DOHH2 (cell line): ENCODE results near the gene PTP4A2.

Source experiments
- H3F3A ChIP-seq: fragments of 200-600 bp; sonication (generic), shearing (Covaris generic); 2 replicates; pipeline ENCODE4 v1.6.0; 2016; ENCODE audit warnings: antibody characterized with exemption, mild to moderate bottlenecking; ENCODE audit not compliant: control insufficient read depth, insufficient read depth
- H3K27ac ChIP-seq: fragments of 200-600 bp; sonication (generic); 2 replicates; pipeline ENCODE4 v1.5.1; 2014; ENCODE audit warnings: low read depth, mild to moderate bottlenecking, low read length, moderate library complexity
- H3K27me3 ChIP-seq: fragments of 200-600 bp; sonication (generic); 2 replicates; pipeline ENCODE4 v1.6.1; 2014; ENCODE audit warnings: mild to moderate bottlenecking, low read length, mixed read lengths; ENCODE audit not compliant: control insufficient read depth
- H3K36me3 ChIP-seq: fragments of 200-600 bp; sonication (generic); 2 replicates; pipeline ENCODE4 v1.6.1; 2014; ENCODE audit warnings: mild to moderate bottlenecking, low read length, moderate library complexity, mixed read lengths; ENCODE audit not compliant: control insufficient read depth
- H3K4me1 ChIP-seq: fragments of 200-600 bp; sonication (generic); 2 replicates; pipeline ENCODE4 v1.6.1; 2014; ENCODE audit warnings: mild to moderate bottlenecking, low read length, mixed read lengths; ENCODE audit not compliant: control insufficient read depth
- H3K4me2 ChIP-seq: fragments of 200-600 bp; sonication (generic); 2 replicates; pipeline ENCODE4 v1.6.0; 2014; ENCODE audit warnings: mild to moderate bottlenecking, low read length, moderate library complexity
- H3K4me3 ChIP-seq: fragments of 200-600 bp; sonication (generic); 2 replicates; pipeline ENCODE4 v1.5.1; 2014; ENCODE audit warnings: mild to moderate bottlenecking, low read length, mixed read lengths
- H3K79me2 ChIP-seq: fragments of 200-600 bp; sonication (generic); 2 replicates; pipeline ENCODE4 v1.6.1; 2014; ENCODE audit warnings: mild to moderate bottlenecking, low read length, mixed read lengths; ENCODE audit not compliant: control insufficient read depth
- H3K9me2 ChIP-seq: fragments of 200-600 bp; sonication (generic); replicated peaks from 2 replicates; pipeline ENCODE4 v1.6.1; 2014; ENCODE audit warnings: mild to moderate bottlenecking, low read length, mixed read lengths; ENCODE audit not compliant: control insufficient read depth
- H3K9me3 ChIP-seq: fragments of 200-600 bp; sonication (generic); 2 replicates; pipeline ENCODE4 v1.6.1; 2014; ENCODE audit warnings: antibody characterized with exemption, low read length, mixed read lengths; ENCODE audit not compliant: control insufficient read depth, insufficient read depth
- H4K20me1 ChIP-seq: fragments of 200-600 bp; sonication (generic); 2 replicates; pipeline ENCODE4 v1.6.0; 2014; ENCODE audit warnings: low read depth, mild to moderate bottlenecking, antibody characterized with exemption, low read length, moderate library complexity; ENCODE audit not compliant: control insufficient read depth, insufficient read depth
- EZH2phosphoT487 ChIP-seq: fragments of 200-600 bp; sonication (generic); IDR thresholded peaks from 2 replicates; pipeline ENCODE4 v1.6.1; 2017; ENCODE audit warnings: borderline replicate concordance, mild to moderate bottlenecking, antibody characterized with exemption, low read length, moderate library complexity, mixed read lengths
- TF ChIP-seq, protein P1 (sequence below): fragments of 200-600 bp; sonication (generic); IDR thresholded peaks from one replicate; pipeline ENCODE4 v1.5.1; 2014; ENCODE audit warnings: antibody characterized with exemption, mild to moderate bottlenecking, low read depth, low read length; ENCODE audit not compliant: poor library complexity, severe bottlenecking

The PTP4A2 gene

DNA sequence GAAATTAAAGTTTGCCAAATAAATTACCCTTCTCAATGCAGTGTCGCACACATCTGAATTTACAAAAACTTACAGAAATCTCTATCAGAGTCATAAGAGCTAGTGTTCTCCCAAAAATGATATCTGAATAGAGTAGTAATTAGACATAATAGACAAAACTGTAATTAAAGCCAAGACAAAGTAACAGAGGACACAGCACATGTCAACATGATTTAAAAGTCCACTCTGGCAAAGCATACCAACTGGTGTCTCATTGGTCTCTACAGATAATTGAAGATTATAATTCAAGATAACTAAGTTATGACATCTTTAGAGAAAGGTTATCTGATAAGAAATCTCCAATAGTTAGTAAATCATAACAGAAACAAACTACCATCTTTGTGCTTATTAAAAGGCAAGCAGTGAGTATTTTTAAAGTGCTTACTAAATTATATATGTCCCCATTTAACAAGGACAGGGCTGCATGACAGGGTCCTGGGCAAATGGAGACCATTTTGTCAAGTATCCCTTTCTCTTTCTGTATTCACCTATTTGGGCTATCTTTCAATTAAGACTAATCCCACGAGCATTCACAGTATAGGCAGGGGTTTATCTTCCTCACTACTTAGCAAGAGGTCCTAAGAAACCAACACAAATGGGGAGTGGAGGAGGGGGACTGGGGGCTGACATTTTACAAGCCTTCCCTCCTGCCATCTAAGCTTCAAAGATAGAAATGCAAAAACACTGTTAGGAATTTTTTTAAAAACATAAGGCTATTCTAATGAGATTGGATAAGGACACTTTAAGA, 26.0 kb downstream of the PTP4A2 start:
- Histone ChIP-seq H3K9me2 (no peaks in the 10 kb centered on the region), H3K36me3 (peaks cover 94% of the 10 kb centered on the region), H3F3A (peaks cover 24% of the 10 kb centered on the region), H3K27ac (peak overlapping the region; percentile 27), H3K4me3 (no peak overlapping the region), H3K4me1 (peaks cover 50% of the 10 kb centered on the region), H4K20me1 (peaks cover 8% of the 10 kb centered on the region; the same call in 1 of the 2 replicates), H3K79me2 (peaks cover 74% of the 10 kb centered on the region), H3K9me3 (no peaks in the 10 kb centered on the region), H3K27me3 (no peaks in the 10 kb centered on the region), H3K4me2 (peak overlapping the region; percentile 11)
- no peak for TF ChIP-seq EZH2phosphoT487
- TF ChIP-seq, protein P1, sequence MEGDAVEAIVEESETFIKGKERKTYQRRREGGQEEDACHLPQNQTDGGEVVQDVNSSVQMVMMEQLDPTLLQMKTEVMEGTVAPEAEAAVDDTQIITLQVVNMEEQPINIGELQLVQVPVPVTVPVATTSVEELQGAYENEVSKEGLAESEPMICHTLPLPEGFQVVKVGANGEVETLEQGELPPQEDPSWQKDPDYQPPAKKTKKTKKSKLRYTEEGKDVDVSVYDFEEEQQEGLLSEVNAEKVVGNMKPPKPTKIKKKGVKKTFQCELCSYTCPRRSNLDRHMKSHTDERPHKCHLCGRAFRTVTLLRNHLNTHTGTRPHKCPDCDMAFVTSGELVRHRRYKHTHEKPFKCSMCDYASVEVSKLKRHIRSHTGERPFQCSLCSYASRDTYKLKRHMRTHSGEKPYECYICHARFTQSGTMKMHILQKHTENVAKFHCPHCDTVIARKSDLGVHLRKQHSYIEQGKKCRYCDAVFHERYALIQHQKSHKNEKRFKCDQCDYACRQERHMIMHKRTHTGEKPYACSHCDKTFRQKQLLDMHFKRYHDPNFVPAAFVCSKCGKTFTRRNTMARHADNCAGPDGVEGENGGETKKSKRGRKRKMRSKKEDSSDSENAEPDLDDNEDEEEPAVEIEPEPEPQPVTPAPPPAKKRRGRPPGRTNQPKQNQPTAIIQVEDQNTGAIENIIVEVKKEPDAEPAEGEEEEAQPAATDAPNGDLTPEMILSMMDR: no peak

DNA sequence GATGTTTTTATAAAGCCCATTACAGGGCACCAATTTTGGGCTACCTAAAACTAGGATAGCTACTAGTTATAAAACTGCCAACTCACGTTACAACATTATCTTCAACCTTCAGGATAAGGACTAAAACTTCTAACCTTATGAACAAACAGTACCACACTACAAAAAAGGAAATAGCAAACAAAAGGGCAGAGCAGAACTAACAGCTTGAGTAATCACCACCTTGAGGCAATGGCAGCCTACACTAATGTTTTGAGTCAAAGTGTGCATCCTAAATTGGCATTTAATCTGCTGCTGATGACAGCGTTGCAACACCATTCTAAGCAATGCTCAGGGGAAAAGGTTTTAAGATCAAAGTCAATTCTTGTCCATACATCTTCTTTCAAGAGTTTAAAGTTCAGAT, 27.2 kb downstream of the PTP4A2 start:
- Histone ChIP-seq H3K4me3 (no peak overlapping the region), H3K4me2 (no peak overlapping the region), H3K4me1 (peaks cover 50% of the 10 kb centered on the region), H3K9me2 (no peaks in the 10 kb centered on the region), H3K27ac (no peak overlapping the region), H4K20me1 (peaks cover 8% of the 10 kb centered on the region; the same call in 1 of the 2 replicates), H3F3A (peaks cover 30% of the 10 kb centered on the region), H3K27me3 (no peaks in the 10 kb centered on the region), H3K36me3 (peaks cover 95% of the 10 kb centered on the region), H3K9me3 (no peaks in the 10 kb centered on the region), H3K79me2 (peaks cover 63% of the 10 kb centered on the region)
- TF ChIP-seq, protein P1: no peak
- no peak for TF ChIP-seq EZH2phosphoT487

DNA sequence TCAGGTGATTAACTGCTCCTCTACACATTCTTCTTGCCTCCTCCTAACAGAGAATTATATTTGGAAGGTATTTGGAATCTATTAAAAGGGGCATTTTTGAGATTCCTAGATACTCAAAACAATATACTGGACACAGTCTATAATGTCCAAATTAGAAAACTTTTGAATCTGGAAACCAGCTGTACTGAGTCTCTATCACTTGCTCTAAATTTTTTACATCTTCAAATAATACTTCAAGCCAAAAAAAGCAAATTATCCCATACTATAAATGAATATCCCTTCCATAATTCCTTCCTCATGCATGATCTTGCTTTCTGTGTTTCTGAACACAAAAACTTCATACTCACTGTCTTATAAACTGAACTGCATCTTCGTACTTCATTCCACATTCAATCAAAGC, 28.5 kb downstream of the PTP4A2 start:
- H3K36me3 ChIP-seq: peaks cover 95% of the 10 kb centered on the region
- TF ChIP-seq EZH2phosphoT487: no peak
- TF ChIP-seq, protein P1: no peak
- H3F3A ChIP-seq: peaks cover 42% of the 10 kb centered on the region
- H3K27me3 ChIP-seq: no peaks in the 10 kb centered on the region
- no peak overlapping the region for H3K27ac ChIP-seq
- peaks cover 51% of the 10 kb centered on the region for H3K79me2 ChIP-seq
- no peaks in the 10 kb centered on the region for H3K9me3 ChIP-seq
- no peak overlapping the region for H3K4me2 ChIP-seq
- H3K9me2 ChIP-seq: no peaks in the 10 kb centered on the region
- H3K4me3 ChIP-seq: no peak overlapping the region
- H3K4me1 ChIP-seq: peaks cover 45% of the 10 kb centered on the region
- H4K20me1 ChIP-seq: peaks cover 8% of the 10 kb centered on the region; the same call in 1 of the 2 replicates
